Endothelial cell of umbilical vein (primary cell): Measurements from ENCODE around the gene EEF1AKMT2. TPM values are rescaled to one million over a fixed set of nuclear protein-coding genes. Genes with fewer than 3 reads are reported as not detected.

ENCODE experiments used
- BruUV-seq: library from RNA; stranded (reverse); fragments of 400-500 nt; replicated peaks from 2 replicates; lab custom pipeline; 2021; lab: Mats Ljungman, UMichigan
- CTCF ChIA-PET: fragments of 300-600, 350-600 bp; sonication (Branson Sonifier 250); formaldehyde crosslinking; loops from one replicate; lab custom pipeline; 2021; ENCODE audit warnings: antibody characterized with exemption, inconsistent platforms; lab: Charles Lee
- POLR2A ChIA-PET: fragments of 300-600, 350-600 bp; sonication (Branson Sonifier 250); formaldehyde crosslinking; loops from one replicate; lab custom pipeline; 2021; ENCODE audit warnings: antibody characterized with exemption, inconsistent platforms; lab: Charles Lee
- DNase-seq: peaks from one replicate; pipeline ENCODE4 v3.0.0-alpha.2; 2011; ENCODE audit warnings: low read depth, low spot score
- FAIRE-seq: peaks from 2 replicates; lab custom pipeline; 2011; peaks lifted over from hg19 to GRCh38; lab: Jason Lieb, UNC
- H2AFZ ChIP-seq: 2 replicates; pipeline ENCODE4 v1.6.0; 2012; ENCODE audit warnings: low read depth, low read length, control low read depth, inconsistent platforms
- H3K27ac ChIP-seq: 2 replicates; pipeline ENCODE4 v1.5.1; 2011; ENCODE audit warnings: low read depth, mild to moderate bottlenecking, control low read depth, low read length, moderate library complexity; ENCODE audit not compliant: insufficient read depth
- H3K27me3 ChIP-seq, 2 experiments: 2 replicates each; pipeline versions ENCODE4 v1.6.0 to v1.6.1; 2011; ENCODE audit warnings: low read length in 2 of 2, mixed read lengths in 1 of 2; ENCODE audit not compliant: control insufficient read depth in 2 of 2, insufficient read depth in 2 of 2
- H3K36me3 ChIP-seq, 2 experiments: 2 replicates in 1 of 2; 3 replicates in 1 of 2; pipeline ENCODE4 v1.5.1; 2011; ENCODE audit warnings: low read length in 2 of 2, mild to moderate bottlenecking in 1 of 2, moderate library complexity in 1 of 2; ENCODE audit not compliant: control insufficient read depth in 2 of 2, insufficient read depth in 2 of 2; ENCODE audit errors: extremely low read depth in 1 of 2
- H3K4me1 ChIP-seq: 3 replicates; pipeline ENCODE4 v1.5.1; 2011; ENCODE audit warnings: mild to moderate bottlenecking, low read length; ENCODE audit not compliant: control insufficient read depth, insufficient read depth; ENCODE audit errors: extremely low read depth
- H3K4me2 ChIP-seq: 2 replicates; pipeline ENCODE4 v1.6.1; 2011; ENCODE audit warnings: low read length, control low read depth, mixed read lengths; ENCODE audit not compliant: insufficient read depth
- H3K4me3 ChIP-seq, 3 experiments: fragments of 200-600 bp in 1 of 3; sonication (generic), shearing (Covaris generic) in 1 of 3; replicated peaks in 1 of 3; 2 replicates each; pipeline ENCODE4 v1.5.1; 2011 to 2016; ENCODE audit warnings: control low read depth in 3 of 3, low read length in 3 of 3, mild to moderate bottlenecking in 2 of 3, inconsistent platforms in 1 of 3, low read depth in 1 of 3, moderate library complexity in 1 of 3; ENCODE audit not compliant: insufficient read depth in 1 of 3
- H3K79me2 ChIP-seq: 2 replicates; pipeline ENCODE4 v1.6.0; 2012; ENCODE audit warnings: low read length, inconsistent platforms; ENCODE audit not compliant: control insufficient read depth, insufficient read depth
- H3K9ac ChIP-seq: replicated peaks from 2 replicates; pipeline ENCODE3; 2011; ENCODE audit warnings: low read length, control low read depth; ENCODE audit not compliant: insufficient read depth; ENCODE audit errors: extremely low read depth
- H3K9me1 ChIP-seq: replicated peaks from 3 replicates; pipeline ENCODE4 v1.6.0; 2011; ENCODE audit warnings: mild to moderate bottlenecking, low read length; ENCODE audit not compliant: control insufficient read depth, insufficient read depth; ENCODE audit errors: extremely low read depth
- H3K9me3 ChIP-seq: replicated peaks from 2 replicates; pipeline ENCODE4 v1.5.1; 2012; ENCODE audit warnings: low read length, inconsistent platforms; ENCODE audit not compliant: control insufficient read depth, insufficient read depth
- H4K20me1 ChIP-seq: replicated peaks from 2 replicates; pipeline ENCODE3; 2011; ENCODE audit warnings: mild to moderate bottlenecking, low read length; ENCODE audit not compliant: control insufficient read depth, insufficient read depth; ENCODE audit errors: extremely low read depth
- EZH2 ChIP-seq: IDR thresholded peaks from 2 replicates; pipeline ENCODE4 v1.6.1; 2012; ENCODE audit warnings: borderline replicate concordance, low read depth, mild to moderate bottlenecking, moderate library complexity, low read length, inconsistent platforms; ENCODE audit not compliant: severe bottlenecking
- FOS ChIP-seq: IDR thresholded peaks from 2 replicates; pipeline ENCODE4 v1.6.1; 2011; ENCODE audit warnings: mild to moderate bottlenecking, low read length, moderate library complexity, borderline replicate concordance; ENCODE audit not compliant: insufficient read depth
- GATA2 ChIP-seq: IDR thresholded peaks from 2 replicates; pipeline ENCODE4 v1.7.0; 2011; ENCODE audit warnings: low read depth, mild to moderate bottlenecking, moderate library complexity, mixed read lengths, low read length; ENCODE audit not compliant: insufficient read length, insufficient read depth
- JUN ChIP-seq: IDR thresholded peaks from 2 replicates; pipeline ENCODE4 v1.6.1; 2011; ENCODE audit warnings: borderline replicate concordance, low read depth; ENCODE audit not compliant: insufficient read length, insufficient read depth
- MYC ChIP-seq: IDR thresholded peaks from one replicate; pipeline ENCODE4 v1.6.1; 2011; ENCODE audit warnings: mild to moderate bottlenecking, low read depth, low read length
- POLR2A ChIP-seq: IDR thresholded peaks from 2 replicates; pipeline ENCODE4 v1.6.1; 2012; ENCODE audit warnings: low read depth, mild to moderate bottlenecking, control low read depth, low read length
- POLR2AphosphoS5 ChIP-seq: IDR thresholded peaks from 2 replicates; pipeline ENCODE4 v1.6.1; 2012; ENCODE audit warnings: low read depth, mild to moderate bottlenecking, control low read depth, low read length, moderate library complexity; ENCODE audit not compliant: insufficient read depth
- dilution Hi-C: fragments of 300-500 bp; cut with MboI; formaldehyde crosslinking; loops from one replicate; pipeline ENCODE4 v1.15.0; 2019; ENCODE audit warnings: low sequenced_read_pairs; ENCODE audit not compliant: extremely low pct_ligation_motif_present
- intact Hi-C: fragments of 100-400 bp; cut with micrococcal nuclease; formaldehyde crosslinking; loops from one replicate; pipeline ENCODE4 v1.10.0; 2022
- polyA plus RNA-seq, 4 experiments: library from polyadenylated mRNA; depleted of rRNA in 3 of 4; stranded (reverse) in 3 of 4; unstranded in 1 of 4; fragments of >200 nt; gene quantifications; 2 replicates each; pipeline versions ENCODE4 v1.2.1 to v1.2.3, GENCODE V29; 2011 to 2012; ENCODE audit warnings: missing spikeins in 1 of 4
- total RNA-seq: library from RNA; stranded (reverse); gene quantifications from 2 replicates; pipeline ENCODE4 v1.2.3, GENCODE V29; 2021
- TF ChIP-seq, protein P1 (sequence below), 2 donors: IDR thresholded peaks; 1 replicate in 1 of 2; 2 replicates in 1 of 2; pipeline ENCODE4 v1.5.1; 2011; ENCODE audit warnings: low read length in 2 of 2, mild to moderate bottlenecking in 2 of 2, moderate library complexity in 2 of 2, control low read depth in 1 of 2, inconsistent platforms in 1 of 2, low read depth in 1 of 2; ENCODE audit not compliant: insufficient read depth in 1 of 2; ENCODE audit errors: extremely low read depth in 1 of 2
- TF ChIP-seq, protein P2 (sequence below): IDR thresholded peaks from 2 replicates; pipeline ENCODE4 v1.6.1; 2011; ENCODE audit not compliant: insufficient read depth, insufficient read length

Gene EEF1AKMT2
- total and polyA plus RNA-seq, 2 donors (not counting 3 experiments of a cell fraction or from before 2014, with no cell fraction given) = 8.5 to 21.3 TPM

DNA sequence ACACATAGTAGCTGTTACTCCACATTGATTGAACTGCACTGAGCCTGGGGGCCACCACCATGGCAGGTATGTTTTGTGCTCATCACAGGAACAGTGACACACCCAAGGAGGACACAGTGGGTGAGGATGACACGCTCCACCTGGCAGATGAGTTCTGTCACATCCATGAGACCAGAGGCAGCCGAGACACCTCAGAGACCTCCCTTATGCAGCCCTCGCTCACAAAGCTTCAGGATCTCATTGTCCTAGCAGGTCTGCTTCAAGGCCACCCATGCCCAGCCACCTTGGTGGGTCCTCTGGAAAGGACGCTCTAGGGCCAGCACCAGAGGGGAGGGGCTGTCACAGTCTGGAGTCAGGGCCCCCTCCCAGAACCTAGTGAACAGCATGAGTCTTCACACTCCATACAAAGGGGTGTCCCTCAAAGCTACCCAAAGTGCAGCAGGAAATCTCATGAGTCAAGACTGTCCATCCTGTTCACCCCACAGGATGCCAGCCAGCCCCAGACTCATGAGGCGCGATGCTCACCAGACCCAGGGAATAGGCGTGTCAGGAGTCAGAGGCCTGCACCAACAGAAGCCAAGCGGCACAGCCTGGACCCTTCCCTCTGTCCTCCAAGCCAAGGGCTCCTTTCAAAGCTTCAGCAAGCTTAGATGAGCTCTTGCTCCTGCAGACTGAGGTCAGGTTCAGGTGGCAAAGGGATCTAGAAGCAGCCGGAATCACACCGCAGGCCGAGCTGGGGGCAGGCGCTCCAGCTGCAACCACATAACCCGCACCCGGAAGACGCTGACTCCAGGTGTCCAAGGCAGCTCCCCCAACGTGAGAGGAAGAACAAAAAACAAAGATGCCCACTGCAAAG is 57.1 kb downstream of the EEF1AKMT2 start:
- no peak overlapping the region for H3K9ac ChIP-seq
- no peak overlapping the region for H3K27ac ChIP-seq
- dilution Hi-C loops = no loop called here
- TF ChIP-seq, protein P1, sequence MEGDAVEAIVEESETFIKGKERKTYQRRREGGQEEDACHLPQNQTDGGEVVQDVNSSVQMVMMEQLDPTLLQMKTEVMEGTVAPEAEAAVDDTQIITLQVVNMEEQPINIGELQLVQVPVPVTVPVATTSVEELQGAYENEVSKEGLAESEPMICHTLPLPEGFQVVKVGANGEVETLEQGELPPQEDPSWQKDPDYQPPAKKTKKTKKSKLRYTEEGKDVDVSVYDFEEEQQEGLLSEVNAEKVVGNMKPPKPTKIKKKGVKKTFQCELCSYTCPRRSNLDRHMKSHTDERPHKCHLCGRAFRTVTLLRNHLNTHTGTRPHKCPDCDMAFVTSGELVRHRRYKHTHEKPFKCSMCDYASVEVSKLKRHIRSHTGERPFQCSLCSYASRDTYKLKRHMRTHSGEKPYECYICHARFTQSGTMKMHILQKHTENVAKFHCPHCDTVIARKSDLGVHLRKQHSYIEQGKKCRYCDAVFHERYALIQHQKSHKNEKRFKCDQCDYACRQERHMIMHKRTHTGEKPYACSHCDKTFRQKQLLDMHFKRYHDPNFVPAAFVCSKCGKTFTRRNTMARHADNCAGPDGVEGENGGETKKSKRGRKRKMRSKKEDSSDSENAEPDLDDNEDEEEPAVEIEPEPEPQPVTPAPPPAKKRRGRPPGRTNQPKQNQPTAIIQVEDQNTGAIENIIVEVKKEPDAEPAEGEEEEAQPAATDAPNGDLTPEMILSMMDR (IDR thresholded peaks at IDR 0.05; ENCODE audit: extremely low read depth in 1 of 2, insufficient read depth in 1 of 2, low read depth in 1 of 2, low read length in 2 of 2) = no peak
- no peak for TF ChIP-seq MYC
- TF ChIP-seq GATA2 = no peak
- TF ChIP-seq JUN = no peak
- TF ChIP-seq FOS = no peak
- TF ChIP-seq POLR2AphosphoS5 = no peak
- TF ChIP-seq EZH2 = no peak
- no peak for TF ChIP-seq POLR2A
- TF ChIP-seq, protein P2, sequence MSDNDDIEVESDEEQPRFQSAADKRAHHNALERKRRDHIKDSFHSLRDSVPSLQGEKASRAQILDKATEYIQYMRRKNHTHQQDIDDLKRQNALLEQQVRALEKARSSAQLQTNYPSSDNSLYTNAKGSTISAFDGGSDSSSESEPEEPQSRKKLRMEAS = no peak
- H3K27me3 ChIP-seq = no peaks in the 10 kb centered on the region
- intact Hi-C loops = no loop called here
- H2AFZ ChIP-seq = no peak overlapping the region
- no peaks in the 10 kb centered on the region for H3K36me3 ChIP-seq
- no peaks in the 10 kb centered on the region for H4K20me1 ChIP-seq
- H3K4me2 ChIP-seq = no peak overlapping the region
- ChIA-PET CTCF (interaction anchor here (0.7 to 1.9 kb wide), 4 partner anchors 8 to 194 kb away, joined by 3 to 7 read pairs (median 4); no protein-coding TSS in a partner anchor), POLR2A (no interaction called here)
- FAIRE-seq = no peak
- H3K4me1 ChIP-seq = no peaks in the 10 kb centered on the region
- DNase-seq = no peak
- peaks cover 25% of the 10 kb centered on the region for H3K79me2 ChIP-seq
- H3K4me3 ChIP-seq = no peak overlapping the region
- BruUV-seq = no TSS peak
- no peaks in the 10 kb centered on the region for H3K9me3 ChIP-seq
- H3K9me1 ChIP-seq = no peaks in the 10 kb centered on the region
